GM12878 (cell line): ENCODE results near the gene ABCA2. TPM values are rescaled to one million over a fixed set of nuclear protein-coding genes. Genes with fewer than 3 reads are reported as not detected.

Experiments
- ATAC-seq: fragments of 200-7000 bp; cut with Tn5 transposase; 3 replicates; pipeline ENCODE4 v1.9.1; 2020; ENCODE audit warnings: mild to moderate bottlenecking, moderate library complexity
- BruUV-seq: library from RNA; stranded (reverse); fragments of 400-500 nt; replicated peaks from 2 replicates; lab custom pipeline; 2021; lab: Mats Ljungman, UMichigan
- CTCF ChIA-PET: fragments of 300-600 bp; sonication (Branson Sonifier 250); formaldehyde crosslinking; extraction: SDS; loops from one replicate; lab custom pipeline; 2021; ENCODE audit warnings: inconsistent platforms; lab: Yijun Ruan, JAX
- POLR2A ChIA-PET: fragments of 350-600 bp; formaldehyde crosslinking; extraction: SDS; loops from one replicate; lab custom pipeline; 2021; ENCODE audit warnings: inconsistent platforms; lab: Charles Lee
- RAD21 ChIA-PET: fragments of 300-600 bp; sonication (Branson Sonifier 250); formaldehyde crosslinking; loops from one replicate; lab custom pipeline; 2023; ENCODE audit warnings: antibody characterized with exemption; ENCODE audit not compliant: unreplicated experiment; lab: Charles Lee
- SMC1A ChIA-PET: fragments of 300-600 bp; sonication (Branson Sonifier 250); formaldehyde crosslinking; loops from one replicate; lab custom pipeline; 2023; ENCODE audit not compliant: unreplicated experiment, uncharacterized antibody; lab: Charles Lee
- DNase-seq: peaks from one replicate; pipeline ENCODE4 v3.0.0-alpha.2; 2011; ENCODE audit warnings: low read depth, low spot score
- FAIRE-seq: peaks from 3 replicates; lab custom pipeline; 2011; peaks lifted over from hg19 to GRCh38; lab: Jason Lieb, UNC
- H2AFZ ChIP-seq: 2 replicates; pipeline ENCODE4 v1.6.0; 2011; ENCODE audit warnings: low read depth, low read length, control low read depth; ENCODE audit not compliant: control insufficient read depth
- H3K27ac ChIP-seq: 2 replicates; pipeline ENCODE4 v1.5.1; 2011; ENCODE audit warnings: control low read depth; ENCODE audit not compliant: control insufficient read depth, insufficient read depth
- H3K27me3 ChIP-seq, 2 experiments: replicated peaks in 1 of 2; 2 replicates each; pipeline versions ENCODE4 v1.6.0 to v1.6.1; 2011; ENCODE audit warnings: low read length in 1 of 2; ENCODE audit not compliant: control insufficient read depth in 2 of 2, insufficient read depth in 2 of 2
- H3K36me3 ChIP-seq, 2 experiments: 2 replicates each; pipeline ENCODE4 v1.5.1; 2011; ENCODE audit warnings: low read length in 1 of 2; ENCODE audit not compliant: control insufficient read depth in 2 of 2, insufficient read depth in 2 of 2
- H3K4me1 ChIP-seq: 2 replicates; pipeline ENCODE4 v1.6.1; 2011; ENCODE audit warnings: mild to moderate bottlenecking, low read length, moderate library complexity, mixed read lengths; ENCODE audit not compliant: control insufficient read depth, insufficient read depth
- H3K4me2 ChIP-seq: 2 replicates; pipeline ENCODE4 v1.6.0; 2011; ENCODE audit warnings: control low read depth; ENCODE audit not compliant: control insufficient read depth, insufficient read depth
- H3K4me3 ChIP-seq: fragments of 200-600 bp; sonication (generic); 2 replicates; pipeline ENCODE4 v1.5.1; 2016
- H3K79me2 ChIP-seq: 2 replicates; pipeline ENCODE4 v1.6.0; 2011; ENCODE audit warnings: low read length; ENCODE audit not compliant: control insufficient read depth, insufficient read depth
- H3K9ac ChIP-seq: 2 replicates; pipeline ENCODE4 v1.8.0; 2011; ENCODE audit warnings: low read length, control low read depth, mixed read lengths; ENCODE audit not compliant: control insufficient read depth, insufficient read depth
- H3K9me3 ChIP-seq: replicated peaks from 3 replicates; pipeline ENCODE4 v1.5.1; 2011; ENCODE audit warnings: mild to moderate bottlenecking, low read length; ENCODE audit not compliant: control insufficient read depth, insufficient read depth
- H4K20me1 ChIP-seq: 2 replicates; pipeline ENCODE4 v1.6.0; 2011; ENCODE audit not compliant: control insufficient read depth, insufficient read depth
- BRCA1 ChIP-seq: IDR thresholded peaks from 2 replicates; pipeline ENCODE4 v1.6.1; 2011; ENCODE audit warnings: low read depth, low read length, improper control_type of control experiment
- CEBPB ChIP-seq, 2 experiments: fragments of 150-350 bp in 1 of 2; IDR thresholded peaks; 2 replicates each; pipeline ENCODE4 v1.6.1; 2012 to 2014; ENCODE audit warnings: low read depth in 2 of 2, low read length in 2 of 2, borderline replicate concordance in 1 of 2, inconsistent platforms in 1 of 2
- KAT2A ChIP-seq: conservative IDR thresholded peaks from 2 replicates; pipeline ENCODE4 v1.6.1; 2011; ENCODE audit warnings: low read depth, low read length; ENCODE audit not compliant: control insufficient read depth
- MEF2A ChIP-seq: IDR thresholded peaks from 2 replicates; pipeline ENCODE4 v1.6.1; 2011; ENCODE audit warnings: low read depth, mild to moderate bottlenecking, low read length, moderate library complexity; ENCODE audit not compliant: insufficient read depth
- NRF1 ChIP-seq: conservative IDR thresholded peaks from 2 replicates; pipeline ENCODE4 v1.6.1; 2011; ENCODE audit warnings: mild to moderate bottlenecking, low read depth, low read length, improper control_type of control experiment
- POLR2A ChIP-seq: IDR thresholded peaks from 2 replicates; pipeline ENCODE4 v1.6.1; 2011; ENCODE audit warnings: low read depth, mild to moderate bottlenecking, low read length
- POLR2AphosphoS2 ChIP-seq: IDR thresholded peaks from 2 replicates; pipeline ENCODE4 v1.6.1; 2011; ENCODE audit warnings: low read depth, mild to moderate bottlenecking, low read length, improper control_type of control experiment, moderate library complexity
- STAT3 ChIP-seq: IDR thresholded peaks from 2 replicates; pipeline ENCODE4 v1.6.1; 2011; ENCODE audit warnings: low read depth, low read length, improper control_type of control experiment
- WGBS: methylation state at CpG from one replicate; pipeline ENCODE4 v1.1.6; 2016; ENCODE audit warnings: low lambda C conversion rate; ENCODE audit not compliant: insufficient replicate concordance, insufficient coverage; ENCODE audit errors: missing lambda C conversion rate; 5-methylcytosine and 5-hydroxymethylcytosine counted together
- in situ Hi-C: fragments of 300-500 bp; cut with MboI; formaldehyde crosslinking; loops from 9 replicates; pipeline ENCODE4 v1.14.3; 2018; ENCODE audit warnings: mixed read lengths
- intact Hi-C: fragments of 100-400 bp; cut with micrococcal nuclease; formaldehyde crosslinking; loops from one replicate; pipeline ENCODE4 v1.14.2; 2022; ENCODE audit not compliant: unreplicated experiment
- polyA plus RNA-seq, 11 experiments: library from polyadenylated mRNA; depleted of rRNA in 4 of 11; unstranded in 6 of 11; stranded (reverse) in 5 of 11; fragments of >200 nt; fragmentation: Nextera tagmentation in 4 of 11; fragmentation: Illumina TruSeq in 1 of 11; extraction: Ambion mirVana in 4 of 11; extraction: Trizol in 1 of 11; gene quantifications; 1 replicate in 1 of 11; 2 replicates in 10 of 11; pipeline versions ENCODE4 v1.2.1 to v1.2.3, GENCODE V29; 2011 to 2016; ENCODE audit warnings: inconsistent platforms in 2 of 11, missing spikeins in 2 of 11, low read depth in 1 of 11
- total RNA-seq, 4 experiments: library from RNA; depleted of rRNA in 3 of 4; stranded (reverse); fragments of >200 nt in 3 of 4; fragmentation: Illumina TruSeq in 1 of 4; extraction: Trizol in 1 of 4; gene quantifications; 2 replicates each; pipeline versions ENCODE4 v1.2.1 to v1.2.3, GENCODE V29; 2013 to 2021
- TF ChIP-seq, protein P1 (sequence below): IDR thresholded peaks from 2 replicates; pipeline ENCODE4 v1.6.1; 2011; ENCODE audit warnings: borderline replicate concordance, low read depth, mild to moderate bottlenecking, moderate library complexity, mixed read lengths, low read length; ENCODE audit not compliant: insufficient read depth; ENCODE audit errors: extremely low read length
- TF ChIP-seq, protein P2 (sequence below): fragments of 450-650 bp; IDR thresholded peaks from 2 replicates; pipeline ENCODE4 v1.6.1; 2017; ENCODE audit warnings: borderline replicate concordance
- TF ChIP-seq, protein P3 (sequence below): IDR thresholded peaks from 2 replicates; pipeline ENCODE4 v1.6.1; 2012; ENCODE audit warnings: mild to moderate bottlenecking, low read depth, low read length
- TF ChIP-seq, protein P4 (sequence below): IDR thresholded peaks from 2 replicates; pipeline ENCODE4 v1.6.1; 2012; ENCODE audit warnings: low read depth, low read length, improper control_type of control experiment

The ABCA2 gene
- total and polyA plus RNA-seq, 10 of the 15 experiments (the other 5 are each of a cell fraction or from before 2014, with no cell fraction given) = 0.13 to 2.6 (median 0.71) TPM; not detected in 2

DNA sequence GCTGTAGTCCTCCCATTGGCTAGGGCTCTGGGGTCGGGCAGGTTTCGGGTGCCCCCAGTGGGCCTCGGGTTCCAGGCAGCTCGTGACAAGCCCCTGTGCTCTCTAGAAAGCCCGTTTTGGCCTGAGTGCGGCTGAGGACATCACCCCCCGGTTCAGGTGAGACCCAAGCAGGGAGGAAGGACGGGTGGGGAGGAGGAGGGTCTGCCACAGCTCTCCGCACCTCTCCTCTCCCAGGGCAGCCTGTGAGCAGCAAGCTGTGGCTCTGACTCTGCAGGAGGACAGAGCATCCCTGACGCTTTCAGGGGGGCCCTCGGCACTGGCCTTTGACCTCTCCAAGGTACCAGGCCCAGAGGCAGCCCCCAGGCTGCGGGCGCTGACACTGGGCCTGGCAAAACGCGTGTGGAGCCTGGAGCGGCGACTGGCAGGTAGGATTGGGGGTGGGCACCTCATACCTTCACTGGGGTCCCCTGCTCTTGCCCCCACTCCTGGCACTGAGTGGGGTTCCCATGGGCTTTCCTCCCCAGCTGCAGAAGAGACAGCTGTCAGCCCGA lies 35.1 kb downstream of the ABCA2 start:
- ChIA-PET SMC1A (interaction anchor here (1.1 kb wide), 1 partner anchor 45 kb away, joined by 4 read pairs; no protein-coding TSS in a partner anchor), POLR2A (interaction anchor here (1.2 to 1.5 kb wide), 4 partner anchors 27 to 248 kb away, joined by 3 to 4 read pairs (median 4); partner anchors contain the start of gene TUBB4B), RAD21 (interaction anchor here (1.3 to 1.7 kb wide), 2 partner anchors 45 to 226 kb away, joined by 3 to 8 read pairs; no protein-coding TSS in a partner anchor), CTCF (interaction anchor here (1.0 to 3.3 kb wide), 7 partner anchors 9 to 75 kb away, joined by 3 to 17 read pairs (median 5); no protein-coding TSS in a partner anchor)
- peak overlapping the region; percentile 92 for H2AFZ ChIP-seq
- ATAC-seq = no peak; the same call in 2 of the 3 replicates
- no TSS peak for BruUV-seq
- intact Hi-C loops = no loop called here
- peaks cover 2 to 5% of the 10 kb centered on the region in 2 experiments; a peak in 3 of 4 replicates for H3K27me3 ChIP-seq
- no peak for FAIRE-seq
- H3K27ac ChIP-seq = peak overlapping the region; percentile 63
- peak overlapping the region; percentile 73 for H3K4me3 ChIP-seq
- peaks cover 27% of the 10 kb centered on the region for H3K4me1 ChIP-seq
- in situ Hi-C loops = no loop called here
- no peaks in the 10 kb centered on the region; the same call in 2 of the 3 replicates for H3K9me3 ChIP-seq
- no peak for DNase-seq
- H3K79me2 ChIP-seq = no peaks in the 10 kb centered on the region; the same call in 1 of the 2 replicates
- WGBS = 33% methylated on average over 18 of the region's 18 CpGs
- H3K4me2 ChIP-seq = peak overlapping the region; percentile 99
- peak overlapping the region; percentile 66 for H3K9ac ChIP-seq
- no peaks in the 10 kb centered on the region for H3K36me3 ChIP-seq
- H4K20me1 ChIP-seq = no peaks in the 10 kb centered on the region
- TF ChIP-seq POLR2A (no peak), CEBPB (IDR thresholded peaks at IDR 0.05; ENCODE audit: borderline replicate concordance in 1 of 2, low read depth in 2 of 2, low read length in 2 of 2) (no peak), NRF1 (no peak), BRCA1 (no peak), KAT2A (no peak), STAT3 (no peak), MEF2A (no peak), POLR2AphosphoS2 (no peak)
- TF ChIP-seq, protein P1, sequence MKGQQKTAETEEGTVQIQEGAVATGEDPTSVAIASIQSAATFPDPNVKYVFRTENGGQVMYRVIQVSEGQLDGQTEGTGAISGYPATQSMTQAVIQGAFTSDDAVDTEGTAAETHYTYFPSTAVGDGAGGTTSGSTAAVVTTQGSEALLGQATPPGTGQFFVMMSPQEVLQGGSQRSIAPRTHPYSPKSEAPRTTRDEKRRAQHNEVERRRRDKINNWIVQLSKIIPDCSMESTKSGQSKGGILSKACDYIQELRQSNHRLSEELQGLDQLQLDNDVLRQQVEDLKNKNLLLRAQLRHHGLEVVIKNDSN = no peak
- TF ChIP-seq, protein P2, sequence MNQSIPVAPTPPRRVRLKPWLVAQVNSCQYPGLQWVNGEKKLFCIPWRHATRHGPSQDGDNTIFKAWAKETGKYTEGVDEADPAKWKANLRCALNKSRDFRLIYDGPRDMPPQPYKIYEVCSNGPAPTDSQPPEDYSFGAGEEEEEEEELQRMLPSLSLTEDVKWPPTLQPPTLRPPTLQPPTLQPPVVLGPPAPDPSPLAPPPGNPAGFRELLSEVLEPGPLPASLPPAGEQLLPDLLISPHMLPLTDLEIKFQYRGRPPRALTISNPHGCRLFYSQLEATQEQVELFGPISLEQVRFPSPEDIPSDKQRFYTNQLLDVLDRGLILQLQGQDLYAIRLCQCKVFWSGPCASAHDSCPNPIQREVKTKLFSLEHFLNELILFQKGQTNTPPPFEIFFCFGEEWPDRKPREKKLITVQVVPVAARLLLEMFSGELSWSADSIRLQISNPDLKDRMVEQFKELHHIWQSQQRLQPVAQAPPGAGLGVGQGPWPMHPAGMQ = no peak
- TF ChIP-seq, protein P3, sequence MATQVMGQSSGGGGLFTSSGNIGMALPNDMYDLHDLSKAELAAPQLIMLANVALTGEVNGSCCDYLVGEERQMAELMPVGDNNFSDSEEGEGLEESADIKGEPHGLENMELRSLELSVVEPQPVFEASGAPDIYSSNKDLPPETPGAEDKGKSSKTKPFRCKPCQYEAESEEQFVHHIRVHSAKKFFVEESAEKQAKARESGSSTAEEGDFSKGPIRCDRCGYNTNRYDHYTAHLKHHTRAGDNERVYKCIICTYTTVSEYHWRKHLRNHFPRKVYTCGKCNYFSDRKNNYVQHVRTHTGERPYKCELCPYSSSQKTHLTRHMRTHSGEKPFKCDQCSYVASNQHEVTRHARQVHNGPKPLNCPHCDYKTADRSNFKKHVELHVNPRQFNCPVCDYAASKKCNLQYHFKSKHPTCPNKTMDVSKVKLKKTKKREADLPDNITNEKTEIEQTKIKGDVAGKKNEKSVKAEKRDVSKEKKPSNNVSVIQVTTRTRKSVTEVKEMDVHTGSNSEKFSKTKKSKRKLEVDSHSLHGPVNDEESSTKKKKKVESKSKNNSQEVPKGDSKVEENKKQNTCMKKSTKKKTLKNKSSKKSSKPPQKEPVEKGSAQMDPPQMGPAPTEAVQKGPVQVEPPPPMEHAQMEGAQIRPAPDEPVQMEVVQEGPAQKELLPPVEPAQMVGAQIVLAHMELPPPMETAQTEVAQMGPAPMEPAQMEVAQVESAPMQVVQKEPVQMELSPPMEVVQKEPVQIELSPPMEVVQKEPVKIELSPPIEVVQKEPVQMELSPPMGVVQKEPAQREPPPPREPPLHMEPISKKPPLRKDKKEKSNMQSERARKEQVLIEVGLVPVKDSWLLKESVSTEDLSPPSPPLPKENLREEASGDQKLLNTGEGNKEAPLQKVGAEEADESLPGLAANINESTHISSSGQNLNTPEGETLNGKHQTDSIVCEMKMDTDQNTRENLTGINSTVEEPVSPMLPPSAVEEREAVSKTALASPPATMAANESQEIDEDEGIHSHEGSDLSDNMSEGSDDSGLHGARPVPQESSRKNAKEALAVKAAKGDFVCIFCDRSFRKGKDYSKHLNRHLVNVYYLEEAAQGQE = peak; percentile 23; the same call in 1 of the 2 replicates
- TF ChIP-seq, protein P4, sequence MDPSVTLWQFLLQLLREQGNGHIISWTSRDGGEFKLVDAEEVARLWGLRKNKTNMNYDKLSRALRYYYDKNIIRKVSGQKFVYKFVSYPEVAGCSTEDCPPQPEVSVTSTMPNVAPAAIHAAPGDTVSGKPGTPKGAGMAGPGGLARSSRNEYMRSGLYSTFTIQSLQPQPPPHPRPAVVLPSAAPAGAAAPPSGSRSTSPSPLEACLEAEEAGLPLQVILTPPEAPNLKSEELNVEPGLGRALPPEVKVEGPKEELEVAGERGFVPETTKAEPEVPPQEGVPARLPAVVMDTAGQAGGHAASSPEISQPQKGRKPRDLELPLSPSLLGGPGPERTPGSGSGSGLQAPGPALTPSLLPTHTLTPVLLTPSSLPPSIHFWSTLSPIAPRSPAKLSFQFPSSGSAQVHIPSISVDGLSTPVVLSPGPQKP = no peak
